Liver (tissue), 9 donors: ENCODE measurements around the gene ARPC4. TPM values are rescaled to one million over a fixed set of nuclear protein-coding genes. Genes with fewer than 3 reads are reported as not detected.

Experiments used
- DNase-seq: peaks from one replicate; pipeline ENCODE4 v3.0.0-alpha.2; 2017; ENCODE audit warnings: low spot score
- H3K27ac ChIP-seq, 2 donors: one replicate each; pipeline ENCODE4 v1.7.0; 2013; ENCODE audit warnings: inconsistent platforms in 2 of 2, low read length in 2 of 2, control low read depth in 1 of 2, low read depth in 1 of 2, mild to moderate bottlenecking in 1 of 2
- H3K27me3 ChIP-seq, 4 donors: one replicate each; pipeline versions ENCODE4 v1.6.1 to v1.7.0; 2013; ENCODE audit warnings: low read length in 3 of 4, inconsistent platforms in 1 of 4, mild to moderate bottlenecking in 1 of 4, moderate library complexity in 1 of 4; ENCODE audit not compliant: control insufficient read depth in 4 of 4, insufficient read depth in 4 of 4
- H3K36me3 ChIP-seq, 4 donors: one replicate each; pipeline versions ENCODE4 v1.6.1 to v1.7.0; 2013; ENCODE audit warnings: low read length in 3 of 4, mild to moderate bottlenecking in 3 of 4, low read depth in 1 of 4, moderate library complexity in 1 of 4; ENCODE audit not compliant: control insufficient read depth in 4 of 4, insufficient read depth in 3 of 4
- H3K4me1 ChIP-seq, 4 donors: one replicate each; pipeline versions ENCODE4 v1.6.1 to v1.7.0; 2013; ENCODE audit warnings: low read length in 3 of 4, mild to moderate bottlenecking in 3 of 4, moderate library complexity in 1 of 4; ENCODE audit not compliant: control insufficient read depth in 4 of 4, insufficient read depth in 4 of 4
- H3K4me3 ChIP-seq, 3 donors: one replicate each; pipeline versions ENCODE4 v1.6.1 to v1.7.0; 2013; ENCODE audit warnings: low read length in 3 of 3, control low read depth in 1 of 3, low read depth in 1 of 3, mild to moderate bottlenecking in 1 of 3
- H3K9ac ChIP-seq, 2 donors: one replicate each; pipeline ENCODE4 v1.7.0; 2013; ENCODE audit warnings: low read length in 2 of 2, mild to moderate bottlenecking in 2 of 2, moderate library complexity in 2 of 2, control low read depth in 1 of 2, low read depth in 1 of 2
- H3K9me3 ChIP-seq, 4 donors: one replicate each; pipeline versions ENCODE4 v1.6.1 to v1.7.0; 2013; ENCODE audit warnings: low read length in 3 of 4; ENCODE audit not compliant: control insufficient read depth in 4 of 4
- EGR1 ChIP-seq, 2 donors: IDR thresholded peaks; 2 replicates each; pipeline ENCODE4 v1.6.1; 2016 to 2018; ENCODE audit warnings: antibody characterized with exemption in 2 of 2, low read depth in 2 of 2
- FOXA1 ChIP-seq: IDR thresholded peaks from 2 replicates; pipeline ENCODE4 v1.6.1; 2016; ENCODE audit warnings: antibody characterized with exemption
- FOXA2 ChIP-seq: IDR thresholded peaks from 2 replicates; pipeline ENCODE4 v1.6.1; 2016; ENCODE audit warnings: antibody characterized with exemption
- GABPA ChIP-seq, 2 donors: IDR thresholded peaks in 1 of 2; conservative IDR thresholded peaks in 1 of 2; 2 replicates each; pipeline ENCODE4 v1.6.1; 2016; ENCODE audit warnings: antibody characterized with exemption in 2 of 2, mild to moderate bottlenecking in 1 of 2, moderate library complexity in 1 of 2
- HNF4A ChIP-seq, 2 donors: conservative IDR thresholded peaks; 2 replicates each; pipeline ENCODE4 v1.6.1; 2016; ENCODE audit warnings: antibody characterized with exemption in 2 of 2, mild to moderate bottlenecking in 2 of 2
- HNF4G ChIP-seq: IDR thresholded peaks from 2 replicates; pipeline ENCODE4 v1.6.1; 2016; ENCODE audit warnings: antibody characterized with exemption
- JUND ChIP-seq, 2 donors: IDR thresholded peaks; 2 replicates each; pipeline ENCODE4 v1.6.1; 2016; ENCODE audit warnings: antibody characterized with exemption in 2 of 2
- MAX ChIP-seq: IDR thresholded peaks from 2 replicates; pipeline ENCODE4 v1.6.1; 2016; ENCODE audit warnings: antibody characterized with exemption
- NR2F2 ChIP-seq: IDR thresholded peaks from 2 replicates; pipeline ENCODE4 v1.6.1; 2016; ENCODE audit warnings: antibody characterized with exemption
- RAD21 ChIP-seq, 2 donors: IDR thresholded peaks; 2 replicates each; pipeline ENCODE4 v1.6.1; 2016; ENCODE audit warnings: antibody characterized with exemption in 2 of 2, mild to moderate bottlenecking in 2 of 2
- REST ChIP-seq: IDR thresholded peaks from 2 replicates; pipeline ENCODE4 v1.6.1; 2016; ENCODE audit warnings: antibody characterized with exemption, mild to moderate bottlenecking
- RXRA ChIP-seq, 2 donors: IDR thresholded peaks; 2 replicates each; pipeline ENCODE4 v1.6.1; 2017 to 2018; ENCODE audit warnings: antibody characterized with exemption in 2 of 2, mild to moderate bottlenecking in 1 of 2
- SP1 ChIP-seq: IDR thresholded peaks from 2 replicates; pipeline ENCODE4 v1.6.1; 2018; ENCODE audit warnings: antibody characterized with exemption, mild to moderate bottlenecking
- TAF1 ChIP-seq: conservative IDR thresholded peaks from 2 replicates; pipeline ENCODE4 v1.6.1; 2016; ENCODE audit warnings: antibody characterized with exemption, mild to moderate bottlenecking
- YY1 ChIP-seq: IDR thresholded peaks from 2 replicates; pipeline ENCODE4 v1.6.1; 2016; ENCODE audit warnings: antibody characterized with exemption, mild to moderate bottlenecking
- WGBS: extraction: QIAGEN DNeasy Blood & Tissue Kit; methylation state at CpG from one replicate; pipeline ENCODE4 v1.1.7; 2013; 5-methylcytosine and 5-hydroxymethylcytosine counted together
- polyA plus RNA-seq, 2 donors: library from polyadenylated mRNA; stranded (reverse) in 1 of 2; unstranded in 1 of 2; fragments of 200-250 nt in 1 of 2; fragments of >200 nt in 1 of 2; fragmentation: Nextera tagmentation in 1 of 2; extraction: Ambion mirVana in 1 of 2; gene quantifications; one replicate each; pipeline versions ENCODE4 v1.2.1 to v1.2.3, GENCODE V29; 2013 to 2015
- total RNA-seq, 2 donors: library from RNA; depleted of rRNA; stranded (reverse); fragments of >200 nt; gene quantifications; one replicate each; pipeline ENCODE4 v1.2.3, GENCODE V29; 2014
- TF ChIP-seq, protein P1 (sequence below): fragments of 150-350 bp; IDR thresholded peaks from 2 replicates; pipeline ENCODE4 v1.5.1; 2017; ENCODE audit warnings: improper control_type of control experiment, low read depth, low read length; ENCODE audit not compliant: missing input control
- TF ChIP-seq, protein P2 (sequence below): IDR thresholded peaks from 2 replicates; pipeline ENCODE4 v1.6.1; 2016; ENCODE audit warnings: antibody characterized with exemption
- TF ChIP-seq, protein P3 (sequence below): IDR thresholded peaks from 2 replicates; pipeline ENCODE4 v1.6.1; 2016; ENCODE audit warnings: antibody characterized with exemption
- donor health status: healthy.
- donor health status: healthy.
- donor health status: healthy.
- donor health status: healthy.
- donor health status: healthy.

The ARPC4 gene
- total and polyA plus RNA-seq, 4 donors: 22.1 to 53.6 (median 52.5) TPM

GRCh38 chr3:9785602-9786001, 7.3 kb upstream of the ARPC4 start:
- Histone ChIP-seq H3K9me3 (no peaks in the 10 kb centered on the region), H3K4me1 (peaks cover 6 to 18% (median 15%) of the 10 kb centered on the region in 4 donors), H3K9ac (no peak overlapping the region), H3K36me3 (peaks cover 2 to 50% (median 37%) of the 10 kb centered on the region in 4 donors), H3K27me3 (no peaks in the 10 kb centered on the region), H3K4me3 (no peak overlapping the region), H3K27ac (no peak overlapping the region)
- DNase-seq: no peak
- WGBS: 89% methylated on average over 7 of the region's 7 CpGs
- TF ChIP-seq, protein P1, sequence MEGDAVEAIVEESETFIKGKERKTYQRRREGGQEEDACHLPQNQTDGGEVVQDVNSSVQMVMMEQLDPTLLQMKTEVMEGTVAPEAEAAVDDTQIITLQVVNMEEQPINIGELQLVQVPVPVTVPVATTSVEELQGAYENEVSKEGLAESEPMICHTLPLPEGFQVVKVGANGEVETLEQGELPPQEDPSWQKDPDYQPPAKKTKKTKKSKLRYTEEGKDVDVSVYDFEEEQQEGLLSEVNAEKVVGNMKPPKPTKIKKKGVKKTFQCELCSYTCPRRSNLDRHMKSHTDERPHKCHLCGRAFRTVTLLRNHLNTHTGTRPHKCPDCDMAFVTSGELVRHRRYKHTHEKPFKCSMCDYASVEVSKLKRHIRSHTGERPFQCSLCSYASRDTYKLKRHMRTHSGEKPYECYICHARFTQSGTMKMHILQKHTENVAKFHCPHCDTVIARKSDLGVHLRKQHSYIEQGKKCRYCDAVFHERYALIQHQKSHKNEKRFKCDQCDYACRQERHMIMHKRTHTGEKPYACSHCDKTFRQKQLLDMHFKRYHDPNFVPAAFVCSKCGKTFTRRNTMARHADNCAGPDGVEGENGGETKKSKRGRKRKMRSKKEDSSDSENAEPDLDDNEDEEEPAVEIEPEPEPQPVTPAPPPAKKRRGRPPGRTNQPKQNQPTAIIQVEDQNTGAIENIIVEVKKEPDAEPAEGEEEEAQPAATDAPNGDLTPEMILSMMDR: no peak
- TF ChIP-seq, protein P2, sequence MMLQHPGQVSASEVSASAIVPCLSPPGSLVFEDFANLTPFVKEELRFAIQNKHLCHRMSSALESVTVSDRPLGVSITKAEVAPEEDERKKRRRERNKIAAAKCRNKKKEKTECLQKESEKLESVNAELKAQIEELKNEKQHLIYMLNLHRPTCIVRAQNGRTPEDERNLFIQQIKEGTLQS: no peak
- no peak for TF ChIP-seq YY1
- TF ChIP-seq MAX: no peak
- TF ChIP-seq REST: no peak
- no peak for TF ChIP-seq FOXA2
- TF ChIP-seq FOXA1: no peak
- no peak for TF ChIP-seq RXRA (IDR thresholded peaks at IDR 0.05)
- no peak for TF ChIP-seq TAF1
- no peak for TF ChIP-seq EGR1 (IDR thresholded peaks at IDR 0.05; ENCODE audit: low read depth in 2 of 2)
- TF ChIP-seq RAD21 (IDR thresholded peaks at IDR 0.05): no peak
- no peak for TF ChIP-seq HNF4G
- no peak for TF ChIP-seq GABPA (IDR thresholded peaks at IDR 0.05 in 1 of 2, conservative IDR thresholded peaks at IDR 0.05 in 1 of 2)
- TF ChIP-seq HNF4A (conservative IDR thresholded peaks at IDR 0.05): no peak
- TF ChIP-seq JUND (IDR thresholded peaks at IDR 0.05): no peak
- TF ChIP-seq SP1: no peak
- TF ChIP-seq NR2F2: no peak
- TF ChIP-seq, protein P3, sequence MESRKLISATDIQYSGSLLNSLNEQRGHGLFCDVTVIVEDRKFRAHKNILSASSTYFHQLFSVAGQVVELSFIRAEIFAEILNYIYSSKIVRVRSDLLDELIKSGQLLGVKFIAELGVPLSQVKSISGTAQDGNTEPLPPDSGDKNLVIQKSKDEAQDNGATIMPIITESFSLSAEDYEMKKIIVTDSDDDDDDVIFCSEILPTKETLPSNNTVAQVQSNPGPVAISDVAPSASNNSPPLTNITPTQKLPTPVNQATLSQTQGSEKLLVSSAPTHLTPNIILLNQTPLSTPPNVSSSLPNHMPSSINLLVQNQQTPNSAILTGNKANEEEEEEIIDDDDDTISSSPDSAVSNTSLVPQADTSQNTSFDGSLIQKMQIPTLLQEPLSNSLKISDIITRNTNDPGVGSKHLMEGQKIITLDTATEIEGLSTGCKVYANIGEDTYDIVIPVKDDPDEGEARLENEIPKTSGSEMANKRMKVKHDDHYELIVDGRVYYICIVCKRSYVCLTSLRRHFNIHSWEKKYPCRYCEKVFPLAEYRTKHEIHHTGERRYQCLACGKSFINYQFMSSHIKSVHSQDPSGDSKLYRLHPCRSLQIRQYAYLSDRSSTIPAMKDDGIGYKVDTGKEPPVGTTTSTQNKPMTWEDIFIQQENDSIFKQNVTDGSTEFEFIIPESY: no peak
